ENCODE results near the gene MYO18B.

MYO18B gene

GRCh38 chr22:26045051-26045450 is 303.1 kb downstream of the MYO18B start:
- no peak overlapping the region for H3K27ac ChIP-seq (ENCODE audit: low read length)
- no peaks in the 10 kb centered on the region for H3K36me3 ChIP-seq (ENCODE audit: control insufficient read depth in 2 of 2, insufficient read depth in 2 of 2, low read length in 2 of 2)
- H3K4me1 ChIP-seq (ENCODE audit: control insufficient read depth, insufficient read depth, low read length) = no peaks in the 10 kb centered on the region
- H3K9me3 ChIP-seq (ENCODE audit: control insufficient read depth in 2 of 2, low read length in 2 of 2) = no peaks in the 10 kb centered on the region
- H3K4me3 ChIP-seq (ENCODE audit: low read length in 2 of 2) = no peak overlapping the region
- no peaks in the 10 kb centered on the region for H3K27me3 ChIP-seq (ENCODE audit: control insufficient read depth in 1 of 2, insufficient read depth in 2 of 2, low read length in 2 of 2)
- no peak overlapping the region for H3K9ac ChIP-seq (ENCODE audit: low read length in 2 of 2)

GRCh38 chr22:26045860-26046259 is 303.9 kb downstream of the MYO18B start:
- Histone ChIP-seq H3K27ac (ENCODE audit: low read length) (no peak overlapping the region), H3K36me3 (ENCODE audit: control insufficient read depth in 2 of 2, insufficient read depth in 2 of 2, low read length in 2 of 2) (no peaks in the 10 kb centered on the region), H3K9me3 (ENCODE audit: control insufficient read depth in 2 of 2, low read length in 2 of 2) (no peaks in the 10 kb centered on the region), H3K9ac (ENCODE audit: low read length in 2 of 2) (no peak overlapping the region), H3K4me3 (ENCODE audit: low read length in 2 of 2) (no peak overlapping the region), H3K27me3 (ENCODE audit: control insufficient read depth in 1 of 2, insufficient read depth in 2 of 2, low read length in 2 of 2) (peaks cover 0 to 4% of the 10 kb centered on the region in 2 donors), H3K4me1 (ENCODE audit: control insufficient read depth, insufficient read depth, low read length) (no peaks in the 10 kb centered on the region)

GRCh38 chr22:26047516-26047915 is 305.5 kb downstream of the MYO18B start:
- no peak overlapping the region for H3K9ac ChIP-seq (ENCODE audit: low read length in 2 of 2)
- H3K36me3 ChIP-seq (ENCODE audit: control insufficient read depth in 2 of 2, insufficient read depth in 2 of 2, low read length in 2 of 2) = no peaks in the 10 kb centered on the region
- no peak overlapping the region for H3K4me3 ChIP-seq (ENCODE audit: low read length in 2 of 2)
- H3K9me3 ChIP-seq (ENCODE audit: control insufficient read depth in 2 of 2, low read length in 2 of 2) = no peaks in the 10 kb centered on the region
- H3K27ac ChIP-seq (ENCODE audit: low read length) = no peak overlapping the region
- H3K4me1 ChIP-seq (ENCODE audit: control insufficient read depth, insufficient read depth, low read length) = no peaks in the 10 kb centered on the region
- H3K27me3 ChIP-seq (ENCODE audit: control insufficient read depth in 1 of 2, insufficient read depth in 2 of 2, low read length in 2 of 2) = peaks cover 0 to 4% of the 10 kb centered on the region in 2 donors

DNA sequence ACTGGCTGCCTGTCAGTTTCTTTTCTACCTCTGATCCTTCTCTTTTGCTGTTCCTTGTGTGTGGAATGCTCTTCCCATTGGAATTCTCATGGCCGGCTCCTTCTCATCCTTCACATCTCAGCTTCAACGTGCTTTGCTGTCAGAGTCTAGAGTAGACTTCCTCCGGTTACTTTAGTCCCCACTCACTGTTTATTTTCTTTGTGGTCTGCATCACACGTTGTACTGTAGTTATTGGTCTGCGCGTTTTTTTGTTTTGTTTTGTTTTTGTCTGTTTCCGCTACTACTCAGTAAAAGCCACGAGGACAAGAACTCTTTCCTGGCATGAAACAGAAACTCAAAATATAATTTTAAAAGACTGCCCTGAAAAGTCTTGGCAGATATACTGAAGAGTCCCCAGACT is 305.9 kb downstream of the MYO18B start:
- peaks cover 0 to 4% of the 10 kb centered on the region in 2 donors for H3K27me3 ChIP-seq (ENCODE audit: control insufficient read depth in 1 of 2, insufficient read depth in 2 of 2, low read length in 2 of 2)
- H3K9me3 ChIP-seq (ENCODE audit: control insufficient read depth in 2 of 2, low read length in 2 of 2) = no peaks in the 10 kb centered on the region
- no peaks in the 10 kb centered on the region for H3K4me1 ChIP-seq (ENCODE audit: control insufficient read depth, insufficient read depth, low read length)
- no peak overlapping the region for H3K9ac ChIP-seq (ENCODE audit: low read length in 2 of 2)
- H3K27ac ChIP-seq (ENCODE audit: low read length) = no peak overlapping the region
- no peak overlapping the region for H3K4me3 ChIP-seq (ENCODE audit: low read length in 2 of 2)
- no peaks in the 10 kb centered on the region for H3K36me3 ChIP-seq (ENCODE audit: control insufficient read depth in 2 of 2, insufficient read depth in 2 of 2, low read length in 2 of 2)

- Histone ChIP-seq H3K4me1 (ENCODE audit: control insufficient read depth, insufficient read depth, low read length) (no peaks in the 10 kb centered on the region), H3K27ac (ENCODE audit: low read length) (no peak overlapping the region), H3K27me3 (ENCODE audit: control insufficient read depth in 1 of 2, insufficient read depth in 2 of 2, low read length in 2 of 2) (peaks cover 8 to 9% of the 10 kb centered on the region in 2 donors), H3K9ac (ENCODE audit: low read length in 2 of 2) (no peak overlapping the region), H3K4me3 (ENCODE audit: low read length in 2 of 2) (no peak overlapping the region), H3K9me3 (ENCODE audit: control insufficient read depth in 2 of 2, low read length in 2 of 2) (no peaks in the 10 kb centered on the region), H3K36me3 (ENCODE audit: control insufficient read depth in 2 of 2, insufficient read depth in 2 of 2, low read length in 2 of 2) (no peaks in the 10 kb centered on the region)
These were observed 308.1 kb downstream of the MYO18B start for GRCh38 chr22:26050079-26050478.

GRCh38 chr22:26053737-26054316 is 311.8 kb downstream of the MYO18B start:
- no peaks in the 10 kb centered on the region for H3K9me3 ChIP-seq (ENCODE audit: control insufficient read depth in 2 of 2, low read length in 2 of 2)
- H3K9ac ChIP-seq (ENCODE audit: low read length in 2 of 2) = no peak overlapping the region
- H3K36me3 ChIP-seq (ENCODE audit: control insufficient read depth in 2 of 2, insufficient read depth in 2 of 2, low read length in 2 of 2) = no peaks in the 10 kb centered on the region
- H3K4me1 ChIP-seq (ENCODE audit: control insufficient read depth, insufficient read depth, low read length) = no peaks in the 10 kb centered on the region
- no peak overlapping the region for H3K27ac ChIP-seq (ENCODE audit: low read length)
- no peak overlapping the region for H3K4me3 ChIP-seq (ENCODE audit: low read length in 2 of 2)
- peaks cover 11 to 13% of the 10 kb centered on the region in 2 donors for H3K27me3 ChIP-seq (ENCODE audit: control insufficient read depth in 1 of 2, insufficient read depth in 2 of 2, low read length in 2 of 2)

GRCh38 chr22:26054841-26055605 is 313.0 kb downstream of the MYO18B start:
- Histone ChIP-seq H3K4me3 (ENCODE audit: low read length in 2 of 2) (no peak overlapping the region), H3K9me3 (ENCODE audit: control insufficient read depth in 2 of 2, low read length in 2 of 2) (no peaks in the 10 kb centered on the region), H3K36me3 (ENCODE audit: control insufficient read depth in 2 of 2, insufficient read depth in 2 of 2, low read length in 2 of 2) (no peaks in the 10 kb centered on the region), H3K27me3 (ENCODE audit: control insufficient read depth in 1 of 2, insufficient read depth in 2 of 2, low read length in 2 of 2) (peaks cover 11 to 13% of the 10 kb centered on the region in 2 donors), H3K9ac (ENCODE audit: low read length in 2 of 2) (no peak overlapping the region), H3K4me1 (ENCODE audit: control insufficient read depth, insufficient read depth, low read length) (no peaks in the 10 kb centered on the region), H3K27ac (ENCODE audit: low read length) (no peak overlapping the region)

GRCh38 chr22:26055693-26056092 is 313.7 kb downstream of the MYO18B start:
- peaks cover 11% of the 10 kb centered on the region in 2 donors for H3K27me3 ChIP-seq (ENCODE audit: control insufficient read depth in 1 of 2, insufficient read depth in 2 of 2, low read length in 2 of 2)
- no peaks in the 10 kb centered on the region for H3K9me3 ChIP-seq (ENCODE audit: control insufficient read depth in 2 of 2, low read length in 2 of 2)
- H3K27ac ChIP-seq (ENCODE audit: low read length) = no peak overlapping the region
- no peaks in the 10 kb centered on the region for H3K36me3 ChIP-seq (ENCODE audit: control insufficient read depth in 2 of 2, insufficient read depth in 2 of 2, low read length in 2 of 2)
- H3K4me3 ChIP-seq (ENCODE audit: low read length in 2 of 2) = no peak overlapping the region
- no peak overlapping the region for H3K9ac ChIP-seq (ENCODE audit: low read length in 2 of 2)
- no peaks in the 10 kb centered on the region for H3K4me1 ChIP-seq (ENCODE audit: control insufficient read depth, insufficient read depth, low read length)

DNA sequence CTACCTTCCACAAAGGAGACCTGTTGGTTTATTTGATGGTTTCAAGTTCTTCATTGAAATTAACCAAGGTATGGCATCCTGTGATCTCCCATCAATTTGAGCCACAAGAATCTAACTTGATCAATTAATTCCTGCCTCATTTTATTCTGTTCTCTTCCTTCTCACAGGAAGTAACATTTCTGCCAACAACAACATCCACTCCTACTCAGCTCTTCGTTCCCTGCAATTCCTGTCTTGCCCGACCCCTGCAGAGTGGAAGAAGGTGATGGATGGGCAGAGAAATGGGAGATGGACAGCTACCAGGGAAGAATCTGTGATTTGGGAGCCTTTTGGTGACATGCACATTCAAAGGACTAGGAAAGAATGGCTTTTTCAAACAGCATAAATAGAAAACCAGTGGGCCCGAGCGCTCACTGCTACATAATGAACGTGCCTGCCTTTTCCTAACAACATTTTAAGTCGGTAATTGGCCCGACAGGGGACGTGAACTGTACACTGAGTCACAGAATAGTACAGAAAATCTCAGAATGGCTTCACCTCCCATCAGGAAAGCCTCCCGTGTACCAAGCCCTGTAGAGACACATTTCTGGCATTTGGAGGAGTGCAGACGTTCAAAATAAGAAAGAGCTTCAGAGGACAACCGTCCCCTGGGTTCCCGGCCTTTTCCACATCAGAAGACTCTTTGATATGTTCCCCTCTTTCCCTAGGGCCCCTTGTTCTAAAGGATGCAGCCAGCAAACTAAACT is 314.6 kb downstream of the MYO18B start:
- H3K4me1 ChIP-seq (ENCODE audit: control insufficient read depth, insufficient read depth, low read length) = no peaks in the 10 kb centered on the region
- no peaks in the 10 kb centered on the region for H3K9me3 ChIP-seq (ENCODE audit: control insufficient read depth in 2 of 2, low read length in 2 of 2)
- H3K4me3 ChIP-seq (ENCODE audit: low read length in 2 of 2) = no peak overlapping the region
- H3K27ac ChIP-seq (ENCODE audit: low read length) = no peak overlapping the region
- no peak overlapping the region for H3K9ac ChIP-seq (ENCODE audit: low read length in 2 of 2)
- H3K27me3 ChIP-seq (ENCODE audit: control insufficient read depth in 1 of 2, insufficient read depth in 2 of 2, low read length in 2 of 2) = peaks cover 11 to 13% of the 10 kb centered on the region in 2 donors
- H3K36me3 ChIP-seq (ENCODE audit: control insufficient read depth in 2 of 2, insufficient read depth in 2 of 2, low read length in 2 of 2) = no peaks in the 10 kb centered on the region

GRCh38 chr22:26057731-26058130 is 315.7 kb downstream of the MYO18B start:
- Histone ChIP-seq H3K4me3 (ENCODE audit: low read length in 2 of 2) (no peak overlapping the region), H3K4me1 (ENCODE audit: control insufficient read depth, insufficient read depth, low read length) (no peaks in the 10 kb centered on the region), H3K9ac (ENCODE audit: low read length in 2 of 2) (no peak overlapping the region), H3K27ac (ENCODE audit: low read length) (no peak overlapping the region), H3K9me3 (ENCODE audit: control insufficient read depth in 2 of 2, low read length in 2 of 2) (no peaks in the 10 kb centered on the region), H3K27me3 (ENCODE audit: control insufficient read depth in 1 of 2, insufficient read depth in 2 of 2, low read length in 2 of 2) (peaks cover 11 to 13% of the 10 kb centered on the region in 2 donors), H3K36me3 (ENCODE audit: control insufficient read depth in 2 of 2, insufficient read depth in 2 of 2, low read length in 2 of 2) (no peaks in the 10 kb centered on the region)

Measured in stomach smooth muscle (tissue), 2 donors.